HG02588 (cell line): ENCODE results near the gene GPR55.

Source experiments
- ATAC-seq: cut with Tn5 transposase; IDR thresholded peaks from one replicate; pipeline ENCODE4 v1.9.1; 2021; ENCODE audit warnings: mild to moderate bottlenecking, moderate library complexity; ENCODE audit not compliant: unreplicated experiment

The GPR55 gene

DNA sequence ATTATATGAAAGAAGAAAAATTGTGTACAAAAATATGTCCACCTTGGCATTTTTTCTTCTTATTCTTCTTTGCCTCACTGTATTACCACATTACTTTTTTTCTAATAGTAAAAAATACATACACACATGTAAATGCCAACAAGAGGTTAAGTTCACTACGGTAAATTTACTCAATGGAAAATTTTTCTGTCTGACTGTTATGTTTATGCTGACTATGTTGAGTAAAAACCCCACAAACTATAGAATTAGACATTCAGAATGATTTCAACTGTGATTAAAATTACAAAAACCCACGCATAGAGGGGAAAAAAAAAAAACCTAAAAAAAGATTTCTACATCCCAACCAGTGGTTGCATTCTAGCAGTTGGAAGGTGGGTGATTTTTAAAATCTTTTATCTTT lies 5.4 kb downstream of the GPR55 start:
- no peak for ATAC-seq

GRCh38 chr2:230919240-230919639 lies 5.8 kb downstream of the GPR55 start:
- ATAC-seq, result no peak

DNA sequence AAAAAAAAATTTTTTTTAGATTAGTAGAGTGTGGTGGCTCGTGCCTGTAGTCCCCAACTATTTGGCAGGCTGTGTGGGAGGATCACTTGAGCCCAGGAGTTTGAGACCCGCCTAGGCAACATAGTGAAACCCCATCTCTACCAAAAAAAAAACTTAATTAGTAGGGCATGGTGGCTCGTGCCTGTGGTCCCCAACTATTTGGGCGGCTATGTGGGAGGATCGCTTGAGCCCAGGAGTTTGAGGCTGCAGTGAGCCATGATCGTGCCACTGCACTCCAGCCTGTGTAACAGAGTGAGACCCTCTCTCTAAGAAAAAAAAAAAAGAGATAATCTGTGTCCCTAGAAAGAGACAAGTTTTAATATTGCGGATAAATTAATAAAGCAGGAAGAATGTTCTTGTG lies 8.8 kb downstream of the GPR55 start:
- no peak for ATAC-seq

DNA sequence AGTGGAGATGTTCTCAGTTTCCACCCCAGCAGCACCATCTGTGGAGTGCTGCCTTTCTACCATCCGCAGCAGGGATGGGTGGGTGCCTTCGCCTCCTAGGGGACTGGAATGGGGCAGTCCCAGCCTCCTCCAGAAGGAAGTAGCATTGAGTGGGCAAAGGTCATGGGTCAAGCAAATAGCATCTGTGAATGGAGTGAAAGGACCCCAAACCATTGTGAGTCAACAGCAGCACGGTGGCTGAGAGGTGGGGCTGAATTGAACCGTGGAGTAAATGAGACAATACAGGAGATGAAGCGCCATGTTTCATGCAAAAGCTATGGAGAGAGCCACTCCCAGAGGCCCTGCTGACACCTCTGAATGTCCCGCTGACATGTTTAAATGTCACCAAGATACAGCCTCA lies 9.7 kb downstream of the GPR55 start:
- ATAC-seq, result no peak

- ATAC-seq, result no peak
These were observed 10.2 kb downstream of the GPR55 start for GRCh38 chr2:230914886-230915285.

DNA sequence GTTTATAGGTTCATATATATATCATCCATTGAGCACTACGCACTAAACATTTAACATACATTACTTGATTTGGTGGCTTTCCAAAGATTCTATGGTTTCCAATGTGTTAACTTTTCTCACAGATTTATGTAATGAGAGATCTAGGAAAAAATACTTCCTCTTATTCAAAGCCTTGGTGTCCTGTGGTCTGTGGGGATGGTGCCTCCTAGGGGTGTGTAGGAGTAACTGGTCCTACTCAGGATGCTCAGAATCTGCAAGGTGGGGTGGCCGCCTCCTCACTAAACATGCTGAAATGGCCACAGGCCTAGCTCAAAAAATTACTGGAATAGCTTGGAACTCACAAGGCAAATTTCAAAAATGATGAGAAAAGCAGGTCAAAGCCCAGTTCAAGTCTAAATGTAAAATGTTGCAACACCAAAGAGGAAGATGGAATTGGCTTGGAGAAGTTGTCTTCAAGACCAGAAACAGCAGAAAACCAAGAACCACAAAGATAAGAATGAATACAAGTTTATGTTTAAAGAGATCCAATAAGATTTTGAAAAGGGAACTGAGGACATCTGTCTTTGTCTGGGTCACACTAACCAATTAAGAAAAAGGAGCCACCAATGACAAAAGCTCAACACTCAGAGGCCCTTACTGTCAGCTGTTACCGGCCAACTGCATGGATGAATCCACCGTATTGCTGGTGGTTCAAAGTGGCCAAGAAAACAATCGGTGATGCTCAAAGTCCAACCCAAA lies 11.5 kb downstream of the GPR55 start:
- no peak for ATAC-seq

GRCh38 chr2:230912724-230913123 lies 12.3 kb downstream of the GPR55 start:
- no peak for ATAC-seq

GRCh38 chr2:230912046-230912445 lies 13.0 kb downstream of the GPR55 start:
- no peak for ATAC-seq

GRCh38 chr2:230910546-230911177 lies 14.4 kb downstream of the GPR55 start:
- no peak for ATAC-seq

- ATAC-seq, result no peak
These were observed 15.0 kb downstream of the GPR55 start for GRCh38 chr2:230909841-230910545.

DNA sequence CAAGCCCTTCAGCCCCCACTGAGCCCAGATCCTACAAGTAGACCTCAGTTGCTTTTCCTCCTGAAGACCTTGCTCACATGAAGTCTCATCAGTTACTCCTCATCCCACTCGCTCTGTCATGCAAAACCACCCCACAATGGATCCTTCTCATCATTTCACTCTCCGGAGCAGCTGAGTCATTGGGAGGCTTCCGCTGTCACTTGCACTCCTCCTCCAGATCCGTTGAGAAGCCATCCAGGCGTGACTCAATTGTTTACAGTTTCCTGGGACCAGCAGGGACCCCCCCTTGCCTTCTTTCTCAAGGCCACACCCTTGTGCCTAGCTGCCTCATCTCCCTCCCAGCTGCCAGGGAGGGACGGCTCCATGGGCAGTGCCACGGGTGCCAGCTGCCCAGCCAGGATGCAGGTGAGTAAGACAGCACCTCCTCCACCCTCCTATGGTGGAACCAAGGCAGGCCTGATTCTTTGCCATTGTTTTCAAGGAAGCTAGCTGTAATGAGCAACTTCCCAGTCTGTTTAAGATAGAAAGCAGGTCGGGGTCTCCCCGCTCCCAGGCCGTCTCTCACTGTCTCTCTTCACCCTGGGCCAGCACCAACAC lies 16.3 kb downstream of the GPR55 start:
- no peak for ATAC-seq

DNA sequence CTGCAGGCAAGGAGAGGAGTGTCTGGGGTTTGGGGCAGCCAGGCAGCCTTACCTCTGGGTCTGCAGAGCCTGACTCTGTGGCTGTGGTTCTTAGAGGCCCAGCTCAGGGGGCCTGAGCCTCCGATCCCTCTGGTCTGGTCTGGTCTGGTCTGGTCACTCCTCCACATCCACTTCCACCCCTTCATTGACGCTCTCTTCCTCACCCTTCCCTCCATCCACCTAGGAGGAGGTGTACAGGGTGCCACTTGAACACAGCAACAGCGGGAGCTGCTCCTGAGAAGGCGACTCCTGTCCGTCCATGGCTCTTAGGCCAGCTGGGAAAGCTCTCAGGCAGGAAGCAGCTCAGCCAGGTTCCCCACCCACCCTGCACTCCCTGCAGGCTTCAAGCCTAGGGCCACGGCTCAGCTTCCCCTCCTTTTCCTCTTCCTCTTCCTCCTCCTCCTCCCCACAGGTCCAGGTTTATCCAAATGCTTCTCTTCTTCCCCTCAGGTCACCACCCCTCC lies 16.9 kb downstream of the GPR55 start:
- no peak for ATAC-seq

DNA sequence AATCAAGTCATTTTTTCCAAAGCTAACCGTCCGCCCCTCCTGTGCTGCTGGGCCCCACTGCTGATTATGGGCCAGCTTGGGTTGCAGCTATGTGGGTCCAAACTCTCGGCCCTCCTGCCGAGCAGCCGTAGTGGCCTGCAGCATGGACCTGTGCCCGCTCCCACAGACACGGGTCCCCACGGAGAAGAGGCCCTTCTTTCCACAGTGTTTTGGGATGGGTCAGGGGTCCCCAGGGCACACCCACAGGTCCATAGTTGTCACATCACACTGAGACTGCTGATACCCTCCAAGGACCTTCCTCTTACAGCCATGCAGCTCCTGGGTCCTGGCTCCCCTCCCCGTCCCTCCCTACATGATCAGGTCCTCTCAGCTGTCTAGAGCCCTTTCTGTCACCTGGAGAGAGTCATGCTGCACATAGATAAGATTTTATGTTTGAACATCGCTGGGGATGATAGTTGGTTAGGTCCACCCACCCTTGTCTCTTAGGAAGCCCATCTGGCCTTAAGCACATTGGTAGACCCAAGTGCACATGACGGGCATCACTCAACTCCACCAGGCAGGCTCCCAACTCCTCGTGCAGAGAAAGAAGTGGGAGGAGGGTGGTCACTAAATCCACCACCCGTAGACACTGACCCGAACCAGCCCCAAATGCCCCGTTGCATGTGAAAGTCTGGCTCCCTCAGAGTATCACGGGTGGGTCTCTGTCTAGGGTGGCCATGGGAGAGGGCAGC lies 17.5 kb downstream of the GPR55 start:
- no peak for ATAC-seq

DNA sequence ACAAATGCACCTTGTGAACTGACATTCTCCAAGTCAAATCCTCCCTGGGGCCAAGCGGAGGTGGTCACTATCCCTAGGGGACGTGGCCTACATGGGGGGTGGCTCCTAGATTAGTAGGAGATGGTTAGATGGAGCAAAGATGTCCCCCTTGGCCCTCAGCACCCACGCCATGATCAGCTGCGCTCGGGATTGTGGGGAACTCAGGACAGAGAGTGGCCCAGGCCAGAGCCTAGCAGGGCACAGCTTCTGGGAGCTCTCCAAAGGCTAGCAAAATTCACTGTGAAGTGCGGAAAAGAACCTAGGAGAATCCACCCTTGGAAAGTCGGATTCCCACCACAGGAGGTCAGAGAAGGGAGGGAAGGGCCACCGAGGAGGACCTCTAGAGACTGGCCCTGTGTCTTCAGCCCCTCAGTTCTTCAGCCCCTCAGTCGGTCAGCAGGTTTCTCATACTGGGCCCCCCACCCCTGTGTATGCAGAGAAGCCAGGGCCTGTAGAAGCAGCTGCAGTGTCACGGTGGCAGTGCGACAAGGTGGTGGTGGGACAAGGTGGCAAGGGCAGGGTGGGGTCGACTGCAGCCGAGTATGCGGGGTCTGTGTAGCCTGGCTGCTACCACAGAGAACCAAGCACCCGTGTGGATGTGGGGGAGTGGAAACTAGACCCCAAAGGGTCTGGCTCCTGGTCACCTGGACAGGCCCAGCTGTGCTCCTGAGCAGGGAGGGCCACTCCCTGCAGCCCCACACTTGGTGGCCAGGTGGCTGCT lies 18.4 kb downstream of the GPR55 start:
- ATAC-seq, result no peak

GRCh38 chr2:230905448-230906421 lies 19.3 kb downstream of the GPR55 start:
- ATAC-seq, result no peak

DNA sequence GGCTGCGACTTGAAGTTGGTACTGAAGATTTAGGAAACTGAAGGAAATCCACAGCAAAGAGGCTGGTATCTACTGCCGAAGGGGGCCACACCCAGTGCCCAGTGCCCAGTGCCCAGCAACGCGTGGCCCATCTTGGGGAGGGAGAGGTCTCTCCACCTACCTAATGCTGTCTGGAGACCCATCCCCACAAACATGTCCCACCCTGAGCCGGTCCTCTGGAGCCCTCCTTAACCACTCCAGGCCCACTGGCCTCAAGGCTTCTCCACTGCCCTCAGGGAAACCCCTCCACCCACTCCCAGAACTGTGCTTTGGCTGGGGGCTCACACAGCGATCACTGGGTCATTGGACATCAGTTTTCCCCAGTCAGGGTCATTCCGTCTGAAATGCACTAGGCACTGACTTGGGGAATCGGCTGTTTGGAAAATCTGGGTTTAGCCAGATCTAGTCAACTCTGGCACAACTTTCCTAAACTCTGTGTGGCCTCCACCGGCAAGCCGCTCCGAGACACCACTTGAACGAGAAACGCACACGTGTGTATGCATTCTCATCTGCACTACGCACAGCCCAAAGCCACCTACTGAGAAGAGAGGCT lies 20.1 kb downstream of the GPR55 start:
- ATAC-seq, result no peak

- ATAC-seq, result no peak
These were observed 21.6 kb downstream of the GPR55 start for GRCh38 chr2:230903231-230904150.
